Kidney epithelial cell (primary cell): ENCODE results near the gene SEMA4D. TPM values are rescaled to one million over a fixed set of nuclear protein-coding genes. Genes with fewer than 3 reads are reported as not detected.

Experiments used
- DNase-seq: peaks from one replicate; pipeline ENCODE4 v3.0.0-alpha.2; 2010; ENCODE audit warnings: low read depth
- H3K27me3 ChIP-seq: 2 replicates; pipeline ENCODE4 v1.6.0; 2011; ENCODE audit warnings: low read length; ENCODE audit not compliant: control insufficient read depth, insufficient read depth
- H3K36me3 ChIP-seq: 2 replicates; pipeline ENCODE4 v1.5.1; 2011; ENCODE audit warnings: low read length; ENCODE audit not compliant: control insufficient read depth, insufficient read depth
- H3K4me3 ChIP-seq: 2 replicates; pipeline ENCODE4 v1.5.1; 2011; ENCODE audit warnings: low read depth, mild to moderate bottlenecking, control low read depth, low read length
- total RNA-seq: library from RNA; depleted of rRNA; stranded (reverse); fragments of >200 nt; gene quantifications from 2 replicates; pipeline ENCODE4 v1.2.3, GENCODE V29; 2015
- TF ChIP-seq, protein P1 (sequence below): IDR thresholded peaks from 2 replicates; pipeline ENCODE4 v1.5.1; 2011; ENCODE audit warnings: mild to moderate bottlenecking, moderate library complexity, low read length, control low read depth, inconsistent platforms; ENCODE audit not compliant: insufficient read depth, poor library complexity, severe bottlenecking

The SEMA4D gene
- total RNA-seq, 1 donor from 2014 or later: 30.7 TPM

DNA sequence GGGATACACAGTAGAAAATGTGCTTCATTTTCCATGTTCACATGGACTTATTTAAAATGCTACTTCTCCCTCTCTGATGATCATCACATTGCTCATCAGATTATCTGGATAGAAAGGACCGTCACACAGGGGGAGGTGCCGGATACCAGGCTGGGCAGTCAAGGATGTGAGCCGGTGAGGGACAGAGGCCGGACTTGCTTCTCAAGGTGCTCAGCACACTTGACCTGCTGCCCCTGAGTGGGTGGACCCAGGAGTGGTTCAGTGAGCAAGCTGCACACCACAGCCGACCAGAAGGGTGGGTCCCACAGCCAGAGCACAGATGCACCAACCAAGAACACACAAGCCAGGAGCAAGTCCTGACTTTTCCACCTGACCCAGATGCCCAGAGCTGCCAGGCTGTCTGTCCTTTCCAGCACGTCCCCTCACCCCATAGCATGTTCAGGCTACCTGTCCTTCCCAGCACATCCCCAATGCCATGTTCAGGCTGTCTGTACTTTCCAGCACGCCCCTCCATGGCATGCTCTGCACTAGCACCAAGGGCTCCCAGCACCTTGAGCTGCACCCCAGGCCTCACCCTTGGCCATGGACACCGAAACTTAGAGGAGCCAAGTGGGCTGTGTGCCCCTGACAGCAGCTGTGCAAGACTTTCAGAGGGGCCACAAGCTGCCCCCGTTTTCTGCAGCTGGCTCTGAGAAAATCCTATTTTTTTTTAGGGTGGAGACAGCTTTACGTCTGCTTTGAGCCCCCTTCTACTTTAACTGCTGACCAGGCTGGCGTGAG lies 101.8 kb downstream of the SEMA4D start:
- no peak for DNase-seq

DNA sequence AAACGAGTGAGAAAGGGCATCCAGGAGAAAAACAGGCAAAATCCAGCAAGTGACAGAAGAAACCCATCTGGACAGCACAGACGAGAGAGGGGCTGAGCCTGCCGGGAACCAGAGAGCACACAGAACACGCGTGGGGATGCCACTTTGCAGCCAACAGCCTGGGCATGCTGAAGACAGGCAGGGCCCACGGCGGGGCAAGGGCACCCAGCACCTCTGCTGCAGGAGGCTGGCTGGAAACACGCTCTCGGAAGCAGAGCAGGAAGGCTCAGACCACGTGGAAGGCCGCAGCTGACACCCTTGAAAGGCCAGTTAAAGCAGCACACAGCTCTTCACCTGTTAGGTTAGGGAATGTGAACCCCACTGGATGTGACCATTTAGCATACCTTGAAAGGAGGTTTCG lies 103.5 kb downstream of the SEMA4D start:
- Histone ChIP-seq H3K36me3 (peaks cover 2% of the 10 kb centered on the region), H3K4me3 (no peak overlapping the region), H3K27me3 (no peaks in the 10 kb centered on the region)
- TF ChIP-seq, protein P1, sequence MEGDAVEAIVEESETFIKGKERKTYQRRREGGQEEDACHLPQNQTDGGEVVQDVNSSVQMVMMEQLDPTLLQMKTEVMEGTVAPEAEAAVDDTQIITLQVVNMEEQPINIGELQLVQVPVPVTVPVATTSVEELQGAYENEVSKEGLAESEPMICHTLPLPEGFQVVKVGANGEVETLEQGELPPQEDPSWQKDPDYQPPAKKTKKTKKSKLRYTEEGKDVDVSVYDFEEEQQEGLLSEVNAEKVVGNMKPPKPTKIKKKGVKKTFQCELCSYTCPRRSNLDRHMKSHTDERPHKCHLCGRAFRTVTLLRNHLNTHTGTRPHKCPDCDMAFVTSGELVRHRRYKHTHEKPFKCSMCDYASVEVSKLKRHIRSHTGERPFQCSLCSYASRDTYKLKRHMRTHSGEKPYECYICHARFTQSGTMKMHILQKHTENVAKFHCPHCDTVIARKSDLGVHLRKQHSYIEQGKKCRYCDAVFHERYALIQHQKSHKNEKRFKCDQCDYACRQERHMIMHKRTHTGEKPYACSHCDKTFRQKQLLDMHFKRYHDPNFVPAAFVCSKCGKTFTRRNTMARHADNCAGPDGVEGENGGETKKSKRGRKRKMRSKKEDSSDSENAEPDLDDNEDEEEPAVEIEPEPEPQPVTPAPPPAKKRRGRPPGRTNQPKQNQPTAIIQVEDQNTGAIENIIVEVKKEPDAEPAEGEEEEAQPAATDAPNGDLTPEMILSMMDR: no peak
- DNase-seq: no peak

More for the DNA sequence above, 101.8 kb downstream of the SEMA4D start:
- no peaks in the 10 kb centered on the region for H3K27me3 ChIP-seq
- no peak overlapping the region for H3K4me3 ChIP-seq
- H3K36me3 ChIP-seq: peaks cover 2% of the 10 kb centered on the region
- TF ChIP-seq, protein P1: no peak

DNA sequence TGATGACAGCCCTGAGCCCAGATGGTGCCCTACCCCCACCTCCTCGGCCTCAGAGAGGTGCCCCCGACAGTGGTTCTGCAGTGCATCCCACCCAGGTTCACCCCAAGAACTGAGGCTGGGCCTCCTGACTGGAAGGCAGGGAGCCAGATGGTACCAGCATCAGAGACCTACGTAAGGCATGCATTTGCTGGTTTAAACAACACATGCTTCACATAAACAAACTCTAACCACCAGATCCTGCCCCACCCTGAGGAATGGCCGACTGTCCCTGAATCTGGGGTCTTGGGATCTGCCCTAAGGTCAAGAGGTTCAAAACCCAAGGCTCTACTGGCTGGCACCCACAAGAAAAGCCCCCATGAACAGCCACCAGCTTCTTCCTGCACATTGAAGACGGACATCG lies 106.3 kb downstream of the SEMA4D start:
- TF ChIP-seq, protein P1: no peak
- DNase-seq: no peak
- Histone ChIP-seq H3K4me3 (no peak overlapping the region), H3K27me3 (no peaks in the 10 kb centered on the region), H3K36me3 (peaks cover 2% of the 10 kb centered on the region)

DNA sequence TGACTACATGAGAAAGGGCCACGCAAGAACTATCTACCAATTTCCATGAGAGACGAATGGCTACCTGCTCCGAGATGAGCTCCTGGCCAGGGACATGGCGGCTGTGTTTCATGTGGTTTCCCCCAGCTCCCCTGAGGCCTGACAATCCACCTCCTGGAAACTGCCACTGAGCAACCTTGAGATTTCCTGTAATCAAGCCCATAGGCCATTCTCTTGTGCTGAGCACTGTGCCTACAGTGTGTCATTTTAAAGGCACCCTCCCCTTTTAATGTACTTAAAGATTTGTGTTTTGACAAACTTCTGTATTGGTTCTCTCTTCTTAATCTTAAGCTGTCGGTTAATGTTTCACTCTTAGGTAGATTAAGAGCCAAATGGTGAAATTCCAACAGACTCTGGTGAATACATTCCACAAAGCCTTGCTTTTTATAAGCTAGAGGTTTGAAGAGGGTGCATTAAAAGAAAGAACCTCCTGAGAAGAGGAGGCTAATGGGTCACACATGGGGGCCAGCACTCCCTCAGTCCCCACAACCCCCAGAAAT lies 107.3 kb downstream of the SEMA4D start:
- peaks cover 2% of the 10 kb centered on the region for H3K36me3 ChIP-seq
- H3K27me3 ChIP-seq: no peaks in the 10 kb centered on the region
- TF ChIP-seq, protein P1: no peak
- no peak for DNase-seq
- no peak overlapping the region for H3K4me3 ChIP-seq

DNA sequence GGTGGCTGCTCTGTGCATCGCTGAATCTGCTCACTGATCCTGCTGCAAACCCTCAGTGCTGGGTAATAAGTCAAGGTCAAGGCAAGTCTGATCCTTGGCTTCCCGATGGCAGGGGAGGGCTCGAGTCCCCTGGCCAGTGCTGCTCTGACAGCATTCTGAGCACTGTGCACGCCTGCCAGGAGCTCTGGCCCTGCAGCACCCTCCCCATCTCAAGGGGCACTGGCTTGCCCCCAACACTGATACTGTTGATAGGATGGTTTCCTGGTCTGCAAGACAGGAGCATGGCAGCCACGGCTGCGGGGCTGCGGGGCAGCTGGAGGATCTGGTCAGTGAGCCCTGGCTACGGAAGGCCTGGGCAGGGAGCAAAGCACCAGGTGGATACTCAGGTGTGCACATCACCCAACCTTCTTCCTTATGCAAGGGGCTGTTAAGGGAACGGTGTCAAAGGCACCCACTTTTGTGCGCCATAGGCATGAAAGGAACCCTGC lies 107.8 kb downstream of the SEMA4D start:
- Histone ChIP-seq H3K36me3 (peaks cover 2% of the 10 kb centered on the region), H3K27me3 (no peaks in the 10 kb centered on the region), H3K4me3 (no peak overlapping the region)
- TF ChIP-seq, protein P1: no peak
- no peak for DNase-seq
